Right lung (tissue), 5 donors: ENCODE measurements around the gene MCEE. TPM values are rescaled to one million over a fixed set of nuclear protein-coding genes. Genes with fewer than 3 reads are reported as not detected.
"Not testable (repeated sequence)": the region's sequence is repeated elsewhere in the genome, so short reads cannot be mapped to it uniquely, and the experiment has no call there.

Experiments
- DNase-seq, 2 donors: peaks; one replicate each; pipeline ENCODE4 v3.0.0-alpha.2; 2013
- polyA plus RNA-seq, 5 donors: library from polyadenylated mRNA; unstranded; fragments of 120-200 nt; gene quantifications; one replicate each; pipeline versions ENCODE4 v1.2.1 to v1.2.3, GENCODE V29; 2013; ENCODE audit warnings: inconsistent platforms in 1 of 5, low replicate concordance in 1 of 5; ENCODE audit not compliant: insufficient read length in 5 of 5, insufficient read depth in 1 of 5

The MCEE gene
- polyA plus RNA-seq, 5 donors, result 23.9 to 31.5 (median 28.8) TPM

DNA sequence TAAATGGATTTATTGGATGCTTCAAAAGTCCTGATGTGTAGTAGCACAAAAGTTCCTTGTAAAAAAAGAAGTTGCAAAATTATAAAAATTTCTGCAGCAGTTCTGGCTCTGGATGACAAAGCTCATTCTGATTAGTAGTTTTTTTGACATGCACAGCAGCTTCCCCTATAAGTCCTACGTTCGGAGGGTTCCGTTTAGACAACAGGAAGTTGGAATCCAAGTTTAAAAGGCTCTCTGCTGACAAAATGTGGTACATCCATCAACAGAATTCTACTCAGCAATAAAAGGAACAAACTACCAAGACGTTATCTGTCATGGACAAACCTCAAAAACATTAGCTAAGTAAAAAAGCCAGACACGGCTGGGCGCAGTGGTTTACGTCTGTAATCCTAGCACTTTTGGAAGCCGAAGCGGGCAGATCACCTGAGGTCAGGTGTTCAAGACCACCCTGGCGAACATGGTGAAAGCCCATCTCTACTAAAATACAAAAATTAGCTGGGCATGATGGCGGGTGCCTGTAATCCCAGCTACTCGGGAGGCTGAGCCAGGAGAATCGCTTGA, 46.2 kb downstream of the MCEE start:
- not testable (repeated sequence) for DNase-seq

DNA sequence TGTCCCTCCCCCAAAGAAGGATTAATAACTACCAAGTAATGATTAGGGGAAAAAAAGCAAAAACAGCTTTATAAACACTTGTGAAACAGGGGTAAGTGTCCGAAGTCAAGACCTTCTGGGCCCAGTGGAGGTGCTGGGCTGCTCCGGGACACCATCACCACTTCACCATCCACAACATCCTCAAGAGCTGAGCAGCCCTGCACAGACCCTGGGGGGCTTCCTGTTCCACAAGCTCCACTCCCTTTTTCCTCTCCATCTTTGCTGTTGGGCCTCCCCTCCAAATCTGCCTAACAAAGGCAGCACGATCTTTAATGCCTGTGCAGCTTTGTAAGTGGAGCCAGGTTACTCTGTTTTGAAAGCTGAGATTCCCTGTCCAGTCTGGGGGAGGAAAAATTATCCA, 46.7 kb downstream of the MCEE start:
- not testable (repeated sequence) for DNase-seq

GRCh38 chr2:71082402-71083252, 47.4 kb downstream of the MCEE start:
- no peak for DNase-seq

DNA sequence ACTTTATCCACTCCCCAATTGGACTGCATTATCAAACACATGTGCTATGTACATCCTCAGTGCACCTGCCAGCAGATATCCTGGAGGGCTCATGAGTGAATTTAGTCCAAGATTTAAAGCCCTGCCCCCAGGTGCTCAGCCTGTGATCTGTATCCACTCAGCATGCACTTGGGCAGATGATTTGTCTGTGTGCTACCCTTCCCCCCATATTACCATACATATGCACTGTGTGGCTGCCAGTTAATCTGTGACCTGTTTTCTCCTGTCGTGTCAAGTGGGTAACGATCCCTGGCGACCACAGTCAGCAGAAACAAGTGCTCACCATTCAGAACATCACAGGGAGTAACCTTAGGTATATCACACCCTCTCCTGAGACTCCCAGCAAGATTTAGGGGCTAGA, 51.4 kb downstream of the MCEE start:
- no peak for DNase-seq

DNA sequence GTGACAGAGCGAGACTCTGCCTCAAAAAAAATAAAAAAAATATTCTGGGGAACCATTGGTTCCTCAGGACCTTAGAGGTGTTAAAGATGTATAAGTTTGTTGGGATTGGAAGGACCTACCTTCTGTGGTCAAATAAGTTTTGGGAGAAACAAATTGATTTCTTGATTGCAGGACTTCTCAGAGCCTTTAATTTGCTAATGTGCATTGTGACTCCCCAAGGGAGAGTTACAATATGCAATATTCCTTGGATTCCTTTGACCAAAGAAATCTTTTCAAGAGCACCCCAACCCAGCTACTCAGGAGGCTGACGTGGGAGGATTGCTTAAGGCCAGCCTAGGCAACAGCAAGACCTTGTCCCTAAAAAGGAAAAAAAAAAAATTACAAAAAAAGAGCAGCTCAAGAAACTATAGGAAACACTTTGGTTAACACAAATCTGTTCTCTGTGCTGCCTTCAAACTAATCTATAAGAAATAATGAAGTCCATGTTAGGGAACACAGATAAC, 55.1 kb downstream of the MCEE start:
- DNase-seq, result no peak

- DNase-seq, result no peak
Observed at GRCh38 chr2:71073475-71073874, 56.6 kb downstream of the MCEE start.

- no peak for DNase-seq
Observed at GRCh38 chr2:71072492-71072891, 57.5 kb downstream of the MCEE start.

DNA sequence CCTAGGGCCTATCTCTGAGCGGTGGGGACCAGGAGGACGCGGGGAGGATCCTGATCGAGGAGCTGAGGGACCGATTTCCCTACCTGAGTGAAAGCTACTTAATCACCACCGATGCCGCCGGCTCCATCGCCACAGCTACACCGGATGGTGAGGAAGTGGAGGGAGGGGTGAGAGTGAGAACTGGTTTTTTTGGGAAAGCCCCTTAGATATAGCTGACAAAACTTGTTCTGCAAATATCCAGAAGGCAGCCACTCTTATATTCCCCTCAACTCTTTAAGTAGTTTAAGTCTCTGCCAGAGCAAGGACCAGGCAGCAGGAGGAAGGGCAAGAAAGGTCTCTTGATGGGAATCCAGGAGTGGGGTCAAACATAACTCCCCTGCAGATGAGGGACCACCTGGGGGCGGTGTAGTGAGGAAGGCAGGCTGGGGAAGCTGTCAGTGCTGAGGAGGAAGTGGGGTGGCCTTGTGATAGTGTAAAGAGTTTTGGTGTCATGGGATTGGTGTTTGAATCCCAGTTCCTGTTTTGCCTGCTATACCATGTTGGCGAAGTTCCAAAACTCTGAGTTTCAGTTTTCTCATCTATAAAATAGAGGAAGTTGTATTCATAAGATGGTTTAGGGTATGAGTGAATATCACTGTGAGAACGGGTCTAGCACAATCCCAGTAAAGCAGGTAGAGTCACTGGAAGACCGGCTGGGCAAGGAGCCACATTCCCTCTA, 58.2 kb downstream of the MCEE start:
- peak; percentile 23 to 36 for DNase-seq

DNA sequence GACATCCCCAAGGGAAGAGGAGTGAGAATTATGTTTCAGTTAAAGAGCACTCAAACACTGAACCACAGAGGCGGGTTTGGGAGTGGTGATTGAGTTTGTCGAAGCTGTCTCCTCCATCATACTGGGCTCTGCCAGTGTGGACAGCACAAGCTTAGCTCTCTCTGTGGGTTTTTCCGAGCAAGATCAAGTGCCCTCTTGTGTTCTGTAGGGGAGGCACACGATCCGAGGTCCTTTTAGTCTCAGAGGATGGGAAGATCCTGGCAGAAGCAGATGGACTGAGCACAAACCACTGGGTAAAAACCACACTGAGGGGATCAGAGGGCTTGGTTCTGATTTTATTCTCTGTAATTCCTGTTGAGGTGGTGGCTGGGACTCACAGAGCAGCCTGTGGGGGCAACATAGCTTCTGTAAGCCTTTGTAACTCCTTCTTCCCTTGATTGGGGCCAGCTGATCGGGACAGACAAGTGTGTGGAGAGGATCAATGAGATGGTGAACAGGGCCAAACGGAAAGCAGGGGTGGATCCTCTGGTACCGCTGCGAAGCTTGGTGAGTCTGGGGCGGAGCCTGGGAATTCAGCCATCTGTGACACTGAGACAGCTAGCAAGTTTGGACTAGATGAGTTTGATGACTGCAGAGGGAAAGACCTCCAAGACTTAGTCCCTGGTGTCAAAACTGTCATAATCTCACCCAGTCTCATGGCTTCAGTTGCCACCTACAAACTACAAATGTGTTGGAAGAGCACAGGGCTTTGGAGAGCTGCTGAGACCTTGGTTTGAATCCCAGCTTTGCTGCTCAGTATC, 59.5 kb downstream of the MCEE start:
- no peak for DNase-seq

DNA sequence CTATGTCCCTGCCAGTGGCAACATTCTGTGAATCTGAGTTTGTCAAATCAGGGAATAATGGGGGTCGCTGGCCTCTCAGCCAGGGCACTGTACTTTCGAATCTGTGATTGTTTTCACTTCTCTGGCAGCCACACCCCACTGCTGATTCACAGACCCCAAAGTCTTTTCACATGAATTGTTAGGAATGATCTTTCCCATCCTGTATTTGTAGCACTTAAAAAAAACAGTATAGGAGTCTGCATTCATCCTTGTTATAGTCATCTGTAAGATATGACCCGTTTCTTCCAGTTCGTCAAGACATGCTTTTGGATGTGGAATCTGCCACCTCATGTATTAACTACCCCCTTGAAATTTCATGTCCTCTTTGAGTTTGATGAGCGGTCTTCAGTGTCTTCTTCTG, 60.7 kb downstream of the MCEE start:
- DNase-seq, result no peak

- peak; percentile 98 for DNase-seq
Observed at GRCh38 chr2:71068218-71069035, 61.6 kb downstream of the MCEE start, which contains the start of gene NAGK. TSS of gene NAGK (plus strand) at chr2:71068648. CDS start at chr2:71068684, 36 bp downstream.

DNA sequence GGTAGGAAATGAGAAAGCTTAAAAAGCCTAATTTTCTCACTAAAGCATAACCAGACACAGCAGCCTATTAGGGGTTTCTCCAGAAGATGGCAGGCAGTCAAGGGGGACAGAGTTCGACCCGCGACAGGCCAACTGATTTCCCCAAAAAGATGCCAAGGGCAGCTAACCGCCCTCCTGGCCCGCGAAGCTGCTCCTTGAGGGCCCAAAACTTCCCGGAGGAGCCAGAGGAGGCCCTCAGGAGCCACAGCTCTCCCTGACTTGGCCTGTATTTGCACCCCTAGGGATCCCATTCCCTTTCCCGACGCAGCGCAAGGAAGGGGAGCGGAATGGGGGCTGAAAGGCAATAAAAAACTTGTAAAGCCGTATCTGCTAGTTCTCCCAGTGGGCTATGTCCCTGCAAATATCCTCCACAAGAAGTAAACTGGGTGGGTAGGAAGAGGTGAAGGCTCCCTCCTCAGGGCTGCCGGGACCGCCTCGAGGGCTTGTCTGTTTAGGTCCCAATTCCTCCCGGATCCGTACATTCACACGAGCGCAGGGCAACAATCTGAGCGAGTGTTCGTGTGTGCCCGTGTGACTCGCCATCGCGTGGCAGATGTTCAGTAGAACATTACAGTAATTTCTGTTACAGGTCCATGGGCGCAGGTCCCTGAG, 62.3 kb downstream of the MCEE start:
- DNase-seq, result no peak

- no peak for DNase-seq
Observed at GRCh38 chr2:71066856-71067255, 63.2 kb downstream of the MCEE start.

- no peak for DNase-seq
Observed at GRCh38 chr2:71064754-71065621, 65.0 kb downstream of the MCEE start.

DNA sequence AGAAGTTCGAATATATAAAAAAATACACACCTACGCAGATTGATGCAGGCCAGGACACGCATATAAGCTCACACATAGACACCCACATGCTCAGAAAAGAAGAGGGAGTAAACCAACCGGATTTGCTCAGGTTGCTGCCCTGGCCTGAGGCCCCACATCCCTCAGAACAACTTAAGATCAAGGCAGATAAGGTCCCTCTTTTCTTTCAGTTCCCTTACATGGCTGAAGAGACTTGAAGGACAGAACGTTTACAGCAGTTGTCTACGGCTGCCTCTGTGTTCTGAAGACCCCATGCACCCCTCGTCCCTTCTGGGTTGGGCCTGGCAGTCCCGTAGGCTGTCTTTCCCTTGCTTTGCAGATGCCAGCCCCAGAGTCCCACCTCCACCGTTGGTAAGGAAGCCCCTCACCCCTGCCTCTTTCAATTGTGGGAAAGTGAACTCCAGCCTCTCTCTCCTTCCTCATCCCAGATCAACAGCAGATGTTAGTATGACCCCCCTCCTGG, 65.9 kb downstream of the MCEE start:
- DNase-seq, result no peak

DNA sequence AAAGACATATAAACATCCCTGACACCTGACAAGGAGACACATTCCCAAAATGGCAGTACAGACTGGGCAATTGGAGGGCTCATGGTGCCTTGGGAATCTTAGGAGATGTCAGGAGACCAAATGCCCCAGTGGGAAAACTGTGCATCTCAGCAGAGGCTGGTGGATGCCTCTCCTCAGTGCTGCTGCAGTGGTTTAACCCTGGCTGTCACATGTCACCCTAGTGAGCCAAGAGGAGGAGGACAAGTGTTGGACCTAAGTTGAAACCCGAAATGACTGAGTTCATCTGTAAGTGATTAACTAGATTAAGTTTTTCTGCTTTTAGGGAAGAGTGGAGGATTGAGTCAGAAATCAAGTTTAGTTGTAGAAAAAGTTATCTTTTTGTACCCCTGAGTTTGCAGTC, 66.8 kb downstream of the MCEE start:
- DNase-seq, result no peak

DNA sequence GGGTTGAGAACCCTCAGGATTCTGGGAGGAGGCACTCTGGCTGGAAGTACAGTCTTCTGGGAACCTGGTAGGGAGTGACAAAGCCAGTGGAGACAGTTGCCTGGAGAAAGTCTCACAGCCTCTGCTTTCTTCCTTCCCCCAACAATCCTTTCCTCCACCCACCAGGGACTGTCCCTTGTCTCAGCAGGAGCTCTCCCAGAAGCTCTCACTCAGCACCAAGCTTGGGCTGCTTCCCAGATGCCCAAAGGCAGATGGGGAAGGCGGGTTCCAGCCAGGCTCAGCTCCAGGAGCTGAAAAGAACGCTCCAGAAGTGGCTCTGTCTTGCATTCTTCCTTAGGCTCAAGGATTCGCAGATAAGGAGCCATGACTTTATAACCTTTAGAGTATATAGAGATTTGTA, 69.2 kb downstream of the MCEE start:
- no peak for DNase-seq

GRCh38 chr2:71060211-71060610, 69.8 kb downstream of the MCEE start:
- DNase-seq, result no peak
